GM18499 (cell line): ENCODE results near the gene KPNA6.
A peak's percentile ranks its signal among the peaks of the same experiment; 100 is the strongest.
"Not testable (repeated sequence)": the region's sequence is repeated elsewhere in the genome, so short reads cannot be mapped to it uniquely, and the experiment has no call there.

Source experiments
- ATAC-seq: cut with Tn5 transposase; IDR thresholded peaks from one replicate; pipeline ENCODE4 v1.9.1; 2021; ENCODE audit warnings: moderate number of reproducible peaks; ENCODE audit not compliant: insufficient read depth, unreplicated experiment

KPNA6 gene

DNA sequence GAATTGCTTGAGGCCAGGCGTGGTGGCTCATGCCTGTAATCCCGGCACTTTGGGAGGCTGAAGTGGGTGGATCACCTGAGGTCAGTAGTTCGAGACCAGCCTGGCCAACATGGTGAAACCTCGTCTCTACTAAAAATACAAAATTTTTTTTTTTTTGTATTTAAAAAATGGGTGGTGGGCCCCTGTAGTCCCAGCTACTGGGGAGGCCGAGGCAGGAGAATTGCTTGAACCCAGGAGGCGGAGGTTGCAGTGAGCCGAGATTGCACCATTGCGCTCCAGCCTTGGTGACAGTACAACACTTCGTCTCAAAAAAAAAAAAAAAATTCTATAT lies 26.1 kb downstream of the KPNA6 start:
- ATAC-seq = not testable (repeated sequence)

DNA sequence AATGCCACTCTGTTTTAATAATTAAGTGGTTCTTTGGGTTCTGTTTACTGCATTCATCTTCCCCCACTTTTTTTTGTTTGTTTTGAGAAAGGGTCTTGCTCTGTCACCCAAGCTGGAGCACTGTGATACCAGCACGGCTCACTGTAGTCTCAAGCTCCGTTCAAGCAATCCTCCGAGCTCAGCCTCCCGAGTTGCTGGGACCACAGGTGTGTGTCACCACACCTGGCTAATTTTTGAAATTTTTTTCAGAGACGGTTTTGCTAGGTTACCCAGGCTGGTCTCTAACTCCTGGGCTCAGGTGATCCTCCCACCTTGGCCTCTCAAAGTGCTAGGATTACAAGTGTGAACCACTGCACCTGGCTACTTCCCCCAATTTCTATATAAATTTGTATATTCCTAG lies 29.3 kb downstream of the KPNA6 start:
- ATAC-seq = no peak

DNA sequence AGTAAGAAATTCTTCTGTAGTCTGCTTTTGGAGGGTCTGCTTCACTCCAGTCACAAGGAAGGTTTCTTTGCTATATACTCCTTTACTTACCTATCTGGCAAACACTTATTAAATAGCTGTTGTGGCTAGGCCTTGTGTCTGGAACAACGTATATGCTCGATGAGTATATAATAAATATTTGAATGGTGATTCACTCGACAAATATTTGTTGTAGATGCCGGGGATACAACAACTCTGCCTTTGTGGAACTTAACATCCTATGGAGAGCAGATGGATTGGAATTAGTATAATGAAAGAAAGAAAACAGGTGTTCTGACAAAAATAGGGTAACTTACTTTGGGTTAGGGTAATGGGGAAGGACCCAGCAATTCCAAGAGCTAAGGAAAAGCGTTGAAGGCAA lies 31.1 kb downstream of the KPNA6 start:
- no peak for ATAC-seq

DNA sequence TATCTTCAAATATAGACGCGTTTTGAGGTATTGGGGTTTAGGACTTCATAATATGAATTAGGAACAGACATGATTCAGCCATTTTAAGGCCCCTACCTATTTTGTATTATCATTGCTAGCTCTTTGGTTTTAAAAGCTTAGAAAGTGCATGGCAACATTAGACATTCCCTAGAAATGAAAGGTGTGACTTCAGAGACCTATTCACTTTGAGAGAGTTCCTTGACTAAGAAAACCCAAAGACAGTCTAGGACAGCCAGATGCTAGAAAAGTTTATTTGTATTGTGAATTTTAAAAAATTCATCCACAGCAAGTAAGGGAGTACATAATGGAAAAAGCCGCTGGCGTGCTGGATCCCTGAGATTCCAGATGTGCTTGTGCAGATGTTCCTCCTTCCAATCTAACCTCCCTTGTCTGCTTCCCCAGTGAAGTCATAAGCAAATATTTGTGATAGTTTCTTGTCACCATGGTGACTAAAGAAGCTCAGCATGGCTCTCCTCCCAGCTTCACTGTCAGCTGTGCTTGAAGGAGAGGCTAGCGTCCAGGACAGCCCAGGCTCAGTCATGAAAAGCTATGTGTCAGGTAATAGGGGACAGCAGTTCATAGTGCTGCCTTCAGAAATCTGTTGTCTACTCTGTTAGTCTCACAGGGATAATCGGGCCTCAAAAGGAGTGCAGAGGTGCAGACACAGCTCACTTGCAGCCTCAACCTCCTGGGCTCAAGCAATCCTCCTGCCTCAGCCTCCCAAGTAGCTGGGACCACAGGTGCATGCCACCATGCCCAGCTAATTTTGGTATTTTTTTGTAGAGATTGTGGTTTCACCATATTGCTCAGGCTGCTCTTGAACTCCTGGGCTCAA lies 34.8 kb downstream of the KPNA6 start:
- no peak for ATAC-seq

DNA sequence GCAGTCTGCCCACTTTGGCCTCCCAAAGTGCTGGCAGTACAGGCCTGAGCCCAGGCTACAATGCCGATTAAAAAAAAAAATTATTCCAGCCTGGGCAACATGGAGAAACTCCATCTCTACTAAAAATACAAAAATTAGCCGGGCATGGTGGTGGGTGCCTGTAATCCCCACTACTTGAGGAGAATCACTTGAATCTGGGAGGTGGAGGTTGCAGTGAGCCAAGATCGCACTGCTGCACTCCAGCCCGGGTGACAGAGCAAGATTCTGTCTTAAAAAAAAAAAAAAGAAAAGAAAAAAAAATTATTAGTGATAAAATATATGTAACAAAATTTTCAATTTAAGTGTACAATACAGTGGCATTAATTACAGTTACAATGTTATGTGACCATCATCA lies 35.4 kb downstream of the KPNA6 start:
- ATAC-seq = not testable (repeated sequence)

DNA sequence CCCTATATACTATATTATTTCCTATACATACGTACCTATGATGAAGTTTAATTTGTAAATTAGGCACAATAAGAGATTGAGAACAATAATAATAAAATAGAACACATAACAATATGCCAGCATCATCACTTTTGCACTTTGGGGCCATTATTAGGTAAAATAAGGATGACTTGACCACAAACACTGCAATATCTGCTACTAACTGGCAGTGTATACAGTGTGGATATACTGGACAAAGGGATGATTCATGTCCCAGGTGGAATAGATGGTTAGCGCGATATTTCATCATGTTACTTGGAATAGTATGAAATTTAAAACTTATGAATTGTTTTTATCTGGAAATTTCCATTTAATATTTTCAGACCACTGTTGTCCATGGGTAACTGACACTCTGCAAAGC lies 36.2 kb downstream of the KPNA6 start:
- no peak for ATAC-seq

DNA sequence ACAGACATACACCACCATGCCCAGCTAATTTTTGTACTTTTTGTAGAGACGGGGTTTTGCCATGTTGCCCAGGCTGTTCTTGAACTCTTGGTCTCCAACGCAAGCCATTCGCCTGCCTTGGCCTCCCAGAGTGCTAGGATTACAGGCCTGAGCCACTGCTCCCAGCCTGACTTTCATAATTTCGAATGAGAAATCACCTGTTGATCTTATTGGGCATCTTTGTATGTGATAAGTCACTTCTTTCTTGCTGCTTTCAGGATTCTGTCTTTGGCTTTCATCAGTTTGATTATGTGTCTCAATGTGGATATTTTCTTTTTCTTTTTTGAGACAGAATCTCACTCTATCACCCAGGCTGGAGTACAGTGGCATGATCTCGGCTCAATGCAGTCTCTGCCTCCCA lies 39.9 kb downstream of the KPNA6 start:
- ATAC-seq = not testable (repeated sequence)

DNA sequence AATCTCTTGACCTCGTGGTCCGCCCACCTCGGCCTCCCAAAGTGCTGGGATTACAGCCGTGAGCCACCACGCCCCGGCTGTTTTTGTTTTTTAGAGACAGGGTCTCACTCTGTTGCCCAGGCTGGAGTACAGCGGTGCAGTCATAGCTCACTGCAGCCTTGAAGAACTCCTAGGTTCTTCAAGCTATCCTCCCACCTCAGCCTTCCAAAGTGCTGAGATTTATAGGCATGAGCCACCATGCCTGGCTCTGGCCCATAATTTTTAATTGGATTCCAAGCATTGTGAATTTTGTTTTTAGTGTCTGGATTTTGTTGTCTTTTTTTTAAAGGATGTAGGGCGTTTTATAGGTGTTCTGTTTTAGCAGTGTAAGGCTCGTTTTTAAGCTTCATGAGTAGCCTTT lies 43.0 kb downstream of the KPNA6 start:
- no peak for ATAC-seq

DNA sequence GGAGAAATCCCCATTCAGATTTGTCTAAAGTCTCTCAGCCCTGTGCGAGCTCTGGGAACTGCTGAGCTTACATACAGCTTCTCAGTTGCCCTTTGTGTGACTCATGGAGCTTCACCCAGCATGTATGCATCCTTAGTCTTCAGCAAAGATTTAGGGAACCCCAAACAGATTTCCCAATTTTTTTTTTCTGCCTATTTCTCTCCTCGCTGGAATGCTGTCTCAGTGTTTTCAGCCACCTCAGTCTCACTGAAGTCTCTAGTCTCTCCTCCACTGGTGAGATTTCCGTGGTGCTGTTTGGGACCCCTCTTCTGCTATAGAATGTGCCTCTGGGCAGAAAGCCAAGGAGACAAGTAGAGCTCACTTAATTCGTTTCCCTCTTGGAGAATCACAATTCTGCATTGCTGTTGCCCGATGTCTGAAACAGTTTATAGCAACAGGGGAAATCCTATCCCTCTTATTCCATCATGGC lies 43.5 kb downstream of the KPNA6 start:
- no peak for ATAC-seq

DNA sequence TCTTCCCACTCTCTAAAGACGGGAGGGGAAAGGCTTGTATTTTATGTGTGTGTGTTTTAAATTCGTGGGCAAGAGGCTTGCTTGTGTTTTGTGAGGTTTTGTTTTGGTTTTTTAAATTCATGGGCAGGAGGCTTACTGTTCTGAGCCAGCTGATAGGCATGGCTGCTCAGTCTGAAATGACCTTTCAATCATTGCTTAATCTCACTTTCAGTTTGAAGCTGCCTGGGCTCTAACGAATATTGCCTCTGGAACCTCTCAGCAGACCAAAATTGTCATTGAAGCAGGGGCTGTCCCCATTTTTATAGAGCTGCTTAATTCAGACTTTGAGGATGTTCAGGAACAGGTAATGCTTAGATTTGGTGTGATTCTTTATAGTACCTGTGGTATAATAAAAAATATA lies 51.3 kb downstream of the KPNA6 start:
- ATAC-seq = no peak

DNA sequence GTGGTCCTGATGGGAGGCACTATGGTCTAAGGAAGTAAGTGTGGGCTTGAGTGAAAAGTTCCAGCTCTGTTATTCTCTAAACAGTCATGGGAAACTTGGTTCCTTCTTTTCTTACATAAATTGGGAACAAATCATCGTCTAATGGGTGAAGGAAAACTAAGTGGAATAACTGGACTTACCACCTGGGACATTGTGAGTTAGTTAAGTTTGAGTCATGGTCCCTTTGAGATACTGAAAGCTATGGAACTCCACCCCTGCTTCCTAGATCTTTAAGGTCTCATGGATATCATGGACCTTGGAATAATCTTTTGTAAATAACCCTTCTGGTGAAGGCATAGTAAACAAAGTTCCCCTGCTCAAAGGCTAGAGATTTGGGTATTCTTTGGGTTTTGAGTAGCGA lies 55.5 kb downstream of the KPNA6 start:
- no peak for ATAC-seq

DNA sequence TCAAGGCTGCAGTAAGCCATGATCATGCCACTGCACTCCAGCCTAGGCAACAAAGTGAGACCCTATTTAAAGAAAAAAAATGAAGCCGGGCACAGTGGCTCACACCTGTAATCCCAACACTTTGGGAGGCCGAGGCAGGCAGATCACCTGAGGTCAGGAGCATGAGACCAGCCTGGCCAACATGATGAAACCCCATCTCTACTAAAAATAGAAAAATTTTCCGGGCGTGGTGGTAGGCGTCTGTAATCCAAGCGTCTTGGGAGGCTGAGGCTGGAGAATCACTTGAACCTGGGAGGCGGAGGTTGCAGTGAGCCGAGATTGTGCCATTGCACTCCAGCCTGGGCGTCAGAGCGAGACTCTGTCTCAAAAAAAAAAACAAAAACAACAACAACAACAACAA lies 57.8 kb downstream of the KPNA6 start:
- not testable (repeated sequence) for ATAC-seq

DNA sequence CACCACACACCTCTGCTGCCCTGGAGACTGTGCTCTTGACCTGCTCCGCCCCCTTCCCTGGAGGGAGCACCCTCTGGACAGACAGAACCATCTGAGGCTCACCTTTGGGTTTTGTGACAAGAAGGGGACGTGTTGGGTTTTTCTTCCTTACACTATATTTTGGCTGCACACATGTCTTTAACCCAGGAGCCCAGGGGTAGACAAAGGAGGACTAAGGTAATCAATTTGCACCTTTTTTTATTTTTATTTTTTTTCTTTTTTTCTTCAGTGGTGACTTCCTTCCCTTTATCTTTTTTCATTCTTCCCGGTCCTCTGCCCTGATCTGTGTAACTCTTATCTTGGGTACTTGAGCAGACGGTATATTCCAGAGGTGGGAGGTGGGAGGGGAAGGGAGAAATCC lies 63.1 kb downstream of the KPNA6 start:
- ATAC-seq = no peak

DNA sequence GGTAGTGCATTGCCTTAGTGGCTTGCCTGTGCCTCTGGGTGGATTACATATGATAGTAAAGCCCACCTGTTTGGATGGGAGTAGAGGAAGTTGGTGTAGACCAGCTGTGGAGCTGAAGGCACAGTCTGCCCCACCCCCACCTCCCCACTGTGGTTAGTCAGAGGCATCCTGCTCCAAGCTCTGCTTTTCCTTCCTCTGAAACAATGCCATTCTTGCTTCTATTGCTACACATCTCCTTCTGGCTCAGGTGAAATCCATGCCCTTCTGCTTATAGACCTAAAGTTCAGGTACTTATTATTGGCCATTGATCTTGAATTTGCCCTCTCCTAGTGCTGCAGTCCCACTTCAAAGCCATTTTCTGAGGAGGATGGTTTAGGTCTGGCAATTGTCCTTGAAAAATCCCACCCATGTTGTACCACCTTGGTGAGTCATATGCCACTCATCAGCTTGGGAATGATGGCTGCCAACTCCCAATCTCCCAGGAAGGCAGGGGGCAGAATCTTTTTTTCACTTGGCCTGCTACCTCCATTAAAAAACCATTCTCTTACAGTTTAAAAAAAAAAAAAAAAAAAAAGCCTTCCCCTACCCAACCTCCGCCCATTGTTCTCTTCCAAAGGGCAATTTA lies 64.9 kb downstream of the KPNA6 start:
- ATAC-seq = no peak

DNA sequence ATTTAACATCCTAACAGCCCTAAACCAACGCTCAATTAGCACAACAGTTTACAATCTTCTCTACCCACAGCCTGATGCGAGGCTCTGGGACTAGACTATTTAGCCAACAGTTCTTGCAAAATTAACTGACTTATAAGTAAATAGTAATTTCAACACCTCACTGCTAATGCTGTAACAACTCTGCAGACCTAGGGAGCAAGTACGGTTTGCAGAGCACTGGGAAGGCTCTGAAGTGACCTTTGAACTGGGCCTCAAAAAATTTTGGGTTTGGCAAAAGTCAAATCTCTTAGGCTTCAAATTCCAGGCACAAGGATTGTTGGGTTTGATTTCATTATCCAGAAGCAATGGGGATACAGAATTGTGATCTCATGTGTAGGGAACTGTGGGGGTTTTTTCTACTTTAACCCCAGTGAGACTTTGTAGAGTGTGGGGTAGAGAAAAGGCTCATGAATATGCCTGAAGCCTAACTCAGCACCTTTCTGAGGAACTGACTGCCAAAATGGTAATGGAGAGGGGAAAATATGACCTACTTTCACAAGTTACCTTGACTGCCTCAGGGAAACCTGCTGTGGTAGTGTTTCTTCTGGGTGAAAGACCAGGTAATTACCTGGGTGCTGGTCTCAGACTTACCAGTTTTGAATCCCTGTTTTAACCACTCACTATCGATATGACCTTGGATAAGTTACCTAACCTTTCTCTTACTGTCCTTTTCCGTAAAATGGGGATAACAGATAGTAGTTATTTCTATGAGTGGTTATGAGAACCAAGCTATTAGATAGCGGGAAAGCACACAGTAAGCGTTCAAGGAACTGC lies 70.7 kb downstream of the KPNA6 start:
- ATAC-seq = no peak

DNA sequence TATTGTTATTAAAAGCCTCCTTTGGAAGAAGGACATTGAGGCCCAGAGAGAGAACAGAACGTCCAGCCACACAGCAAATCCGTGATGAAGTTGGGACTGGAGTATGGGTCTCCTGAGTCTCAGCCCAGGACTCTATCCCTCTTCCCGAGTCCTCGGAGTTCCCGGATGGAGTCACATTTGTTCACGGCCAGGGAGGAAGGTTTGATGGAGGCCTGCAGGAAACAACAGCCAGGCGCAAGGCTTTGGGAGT lies 71.3 kb downstream of the KPNA6 start:
- no peak for ATAC-seq

DNA sequence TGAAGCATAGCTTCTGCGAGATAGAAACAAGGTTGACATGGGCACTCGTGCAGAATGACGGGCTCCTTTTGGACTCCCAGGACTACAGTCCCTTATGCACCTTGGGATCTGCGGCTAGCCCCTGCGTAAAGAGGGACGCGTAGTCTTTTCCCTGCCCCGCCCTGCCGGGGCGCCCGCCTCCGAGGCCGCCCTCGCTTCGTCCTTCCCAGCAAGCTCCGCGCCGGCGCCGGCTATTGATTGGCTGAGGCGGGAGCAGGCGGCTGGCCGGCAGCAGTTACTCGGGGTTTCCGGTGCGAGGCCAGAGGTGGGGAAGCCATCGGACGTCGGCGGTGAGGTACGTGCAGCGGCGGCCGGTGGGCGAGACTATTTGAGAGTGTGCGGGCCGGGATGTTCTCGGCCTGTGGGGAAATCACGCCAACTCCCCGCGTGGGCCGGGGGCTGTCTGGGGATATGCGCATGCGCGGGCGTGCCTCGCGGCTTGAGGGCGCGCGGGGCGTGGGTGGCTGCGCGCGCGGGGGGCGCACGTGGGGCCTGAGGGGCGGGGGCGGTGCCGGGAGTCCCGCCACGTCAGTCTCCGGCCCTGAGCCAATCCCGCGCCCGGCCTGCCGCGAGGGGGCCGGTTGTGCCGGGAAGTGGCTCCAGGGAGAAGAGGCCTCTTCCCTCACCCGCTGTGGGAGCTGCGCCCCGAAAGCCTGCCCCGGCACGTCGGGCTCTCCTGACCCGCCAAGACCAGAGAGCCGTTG lies 71.8 kb downstream of the KPNA6 start, which contains the start of gene TXLNA:
TXLNA (plus strand) TSS at position 233 of the 743 bp plus-strand sequence. CDS start 671 bp downstream, outside the sequence.
- ATAC-seq = peak; percentile 49

DNA sequence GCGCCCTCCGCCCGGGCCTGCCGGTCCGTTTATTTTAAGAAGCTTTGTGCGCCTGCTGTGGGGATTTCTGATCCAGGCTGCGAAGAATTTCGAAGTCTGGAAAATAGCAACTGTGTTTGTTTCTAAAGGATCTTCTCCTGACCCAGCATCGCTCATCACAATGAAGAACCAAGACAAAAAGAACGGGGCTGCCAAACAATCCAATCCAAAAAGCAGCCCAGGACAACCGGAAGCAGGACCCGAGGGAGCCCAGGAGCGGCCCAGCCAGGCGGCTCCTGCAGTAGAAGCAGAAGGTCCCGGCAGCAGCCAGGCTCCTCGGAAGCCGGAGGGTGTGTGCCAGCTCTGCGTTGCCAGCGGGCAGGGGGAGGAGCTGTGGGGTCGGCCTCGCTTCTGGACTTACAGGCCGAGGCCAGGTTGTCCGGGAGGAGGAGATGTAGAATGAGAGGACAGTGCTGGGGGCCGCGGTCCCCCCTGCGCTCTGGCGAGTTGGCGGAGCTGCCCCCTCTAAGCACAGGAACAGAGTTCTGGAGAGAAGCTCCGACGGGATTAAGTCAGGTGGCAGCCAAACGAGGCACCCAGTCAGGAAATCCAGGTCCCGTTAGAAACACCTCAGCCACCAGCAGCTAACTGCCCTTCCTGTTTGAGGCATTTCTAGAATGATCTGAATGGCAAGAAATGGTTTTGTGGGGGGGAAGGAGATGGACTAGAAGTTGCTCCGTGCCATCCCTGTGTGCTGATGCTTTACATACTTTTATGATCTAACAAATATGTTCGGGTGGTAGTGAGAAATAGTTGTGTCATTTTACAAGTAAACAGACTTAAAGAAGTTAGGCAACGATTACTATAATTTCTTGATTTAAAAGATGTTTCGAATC lies 72.6 kb downstream of the KPNA6 start:
- ATAC-seq = peak; percentile 9

DNA sequence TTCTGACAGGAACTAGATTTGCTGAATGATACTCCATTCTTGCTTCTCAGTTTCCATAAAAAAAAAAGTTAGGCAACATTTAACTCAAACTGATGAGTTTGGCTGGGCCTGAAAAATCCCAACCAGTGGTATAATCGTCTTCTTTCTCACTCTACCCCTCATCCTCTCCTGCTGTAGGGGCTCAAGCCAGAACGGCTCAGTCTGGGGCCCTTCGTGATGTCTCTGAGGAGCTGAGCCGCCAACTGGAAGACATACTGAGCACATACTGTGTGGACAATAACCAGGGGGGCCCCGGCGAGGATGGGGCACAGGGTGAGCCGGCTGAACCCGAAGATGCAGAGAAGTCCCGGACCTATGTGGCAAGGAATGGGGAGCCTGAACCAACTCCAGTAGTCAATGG lies 73.2 kb downstream of the KPNA6 start:
- no peak for ATAC-seq

DNA sequence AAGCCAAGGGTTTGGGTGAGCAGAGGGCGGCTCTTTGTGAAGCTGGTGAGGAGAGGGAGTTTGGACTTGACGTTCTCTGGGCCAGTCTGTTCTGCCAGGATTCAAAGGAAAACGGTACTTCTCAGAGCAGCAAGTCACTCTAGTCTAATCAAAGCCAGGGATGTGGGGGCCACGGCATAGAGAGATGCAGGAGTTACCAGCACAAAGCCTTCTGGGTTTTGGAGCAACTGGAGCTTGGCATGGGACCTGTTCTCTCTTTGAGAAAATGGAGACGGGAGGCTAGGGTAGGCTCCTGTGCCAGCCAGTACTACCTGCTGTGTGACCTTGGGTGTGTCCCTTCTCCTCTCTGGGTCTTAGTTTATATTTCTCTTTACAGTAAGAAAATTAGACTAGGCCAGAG lies 73.7 kb downstream of the KPNA6 start:
- no peak for ATAC-seq
